BLaER1 (cell line): ENCODE results near the gene LAMB4.

ENCODE experiments used
- H3K27ac ChIP-seq: shearing (Covaris generic); formaldehyde crosslinking; 2 replicates; pipeline ENCODE4 v1.8.1; 2022
- H3K27me3 ChIP-seq: shearing (Covaris generic); formaldehyde crosslinking; 2 replicates; pipeline ENCODE4 v1.8.1; 2022
- H3K36me3 ChIP-seq: shearing (Covaris generic); formaldehyde crosslinking; 2 replicates; pipeline ENCODE4 v1.8.1; 2022
- H3K4me1 ChIP-seq: shearing (Covaris generic); formaldehyde crosslinking; 2 replicates; pipeline ENCODE4 v1.8.1; 2022
- H3K4me2 ChIP-seq: shearing (Covaris generic); formaldehyde crosslinking; 2 replicates; pipeline ENCODE4 v1.8.1; 2022
- H3K4me3 ChIP-seq: shearing (Covaris generic); formaldehyde crosslinking; 2 replicates; pipeline ENCODE4 v1.8.1; 2022
- H3K9ac ChIP-seq: shearing (Covaris generic); formaldehyde crosslinking; 2 replicates; pipeline ENCODE4 v1.8.1; 2022
- H3K9me3 ChIP-seq: shearing (Covaris generic); formaldehyde crosslinking; 2 replicates; pipeline ENCODE4 v1.8.1; 2022
- H4K20me1 ChIP-seq: shearing (Covaris generic); formaldehyde crosslinking; 2 replicates; pipeline ENCODE4 v1.8.1; 2022
- Cebpa-rat ChIP-seq: shearing (Covaris generic); IDR thresholded peaks from 2 replicates; pipeline ENCODE4 v1.8.1; 2022

Gene LAMB4

DNA sequence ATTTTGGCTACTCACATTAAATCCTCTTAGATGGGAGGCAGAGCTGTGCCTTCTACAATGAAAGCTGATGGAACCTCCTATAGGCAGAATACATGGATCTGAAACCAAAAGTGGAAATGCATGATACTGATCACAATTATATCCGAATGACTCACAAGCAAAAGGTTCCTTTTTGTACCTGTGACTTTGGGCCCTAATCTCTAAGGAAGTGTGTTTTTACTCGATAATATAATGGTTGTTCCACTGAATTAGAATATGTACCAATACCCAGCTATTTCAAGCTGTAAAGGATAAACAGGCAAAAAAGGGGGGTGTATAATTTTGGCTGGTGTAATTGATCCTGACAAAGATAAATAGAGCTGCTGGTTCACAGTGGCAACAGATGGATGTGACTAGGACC is 109.6 kb downstream of the LAMB4 start:
- Histone ChIP-seq H3K4me1 (no peaks in the 10 kb centered on the region), H3K27ac (no peak overlapping the region), H4K20me1 (no peaks in the 10 kb centered on the region), H3K27me3 (no peaks in the 10 kb centered on the region), H3K9ac (no peak overlapping the region), H3K36me3 (no peaks in the 10 kb centered on the region), H3K4me3 (no peak overlapping the region), H3K9me3 (no peaks in the 10 kb centered on the region), H3K4me2 (no peak overlapping the region)
- no peak for TF ChIP-seq Cebpa-rat

DNA sequence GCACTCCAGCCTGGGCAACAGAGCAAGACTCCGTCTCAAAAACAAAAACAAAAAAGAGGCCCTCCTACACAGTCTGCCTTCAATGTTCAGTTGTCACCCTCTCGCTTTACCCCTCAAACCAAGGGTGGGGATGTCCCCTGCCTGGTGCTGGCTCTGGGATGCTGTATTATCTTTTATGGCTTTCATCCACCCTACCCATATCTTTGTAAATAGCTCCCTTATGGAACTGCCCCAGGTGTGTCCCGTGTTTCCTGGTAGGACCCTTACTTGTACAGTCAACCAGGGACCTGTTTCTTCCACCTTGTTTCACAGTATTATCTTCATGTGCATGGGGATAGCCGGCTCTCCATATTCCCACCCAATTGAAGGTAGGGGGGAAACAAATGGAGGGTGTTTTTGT is 111.5 kb downstream of the LAMB4 start:
- Histone ChIP-seq H3K36me3 (no peaks in the 10 kb centered on the region), H3K27me3 (no peaks in the 10 kb centered on the region), H3K9me3 (no peaks in the 10 kb centered on the region), H3K4me1 (peaks cover 5% of the 10 kb centered on the region; the same call in 1 of the 2 replicates), H3K27ac (no peak overlapping the region), H3K9ac (no peak overlapping the region), H3K4me3 (no peak overlapping the region), H3K4me2 (no peak overlapping the region), H4K20me1 (no peaks in the 10 kb centered on the region)
- no peak for TF ChIP-seq Cebpa-rat

DNA sequence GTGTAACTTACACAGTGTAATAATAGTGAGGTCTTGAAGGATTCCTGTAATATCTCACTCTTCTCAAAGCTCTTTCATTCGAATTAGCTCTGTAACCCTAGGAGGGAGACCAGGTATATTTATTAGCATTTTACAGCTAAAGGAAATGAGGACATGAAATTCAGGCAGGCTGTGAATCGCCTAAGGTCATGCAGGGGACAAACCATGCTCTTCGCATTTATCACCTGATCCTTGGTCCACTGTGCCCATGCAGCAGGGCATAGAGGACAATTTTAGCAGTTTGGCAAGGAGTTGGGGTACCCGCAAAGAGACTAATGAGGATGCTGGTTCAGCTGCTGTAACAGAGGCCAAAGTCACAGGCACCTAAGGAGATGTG is 112.4 kb downstream of the LAMB4 start:
- Histone ChIP-seq H3K27me3 (no peaks in the 10 kb centered on the region), H3K9ac (no peak overlapping the region), H3K36me3 (no peaks in the 10 kb centered on the region), H3K4me3 (no peak overlapping the region), H4K20me1 (no peaks in the 10 kb centered on the region), H3K27ac (no peak overlapping the region), H3K9me3 (no peaks in the 10 kb centered on the region), H3K4me2 (no peak overlapping the region), H3K4me1 (peaks cover 5% of the 10 kb centered on the region; the same call in 1 of the 2 replicates)
- no peak for TF ChIP-seq Cebpa-rat

DNA sequence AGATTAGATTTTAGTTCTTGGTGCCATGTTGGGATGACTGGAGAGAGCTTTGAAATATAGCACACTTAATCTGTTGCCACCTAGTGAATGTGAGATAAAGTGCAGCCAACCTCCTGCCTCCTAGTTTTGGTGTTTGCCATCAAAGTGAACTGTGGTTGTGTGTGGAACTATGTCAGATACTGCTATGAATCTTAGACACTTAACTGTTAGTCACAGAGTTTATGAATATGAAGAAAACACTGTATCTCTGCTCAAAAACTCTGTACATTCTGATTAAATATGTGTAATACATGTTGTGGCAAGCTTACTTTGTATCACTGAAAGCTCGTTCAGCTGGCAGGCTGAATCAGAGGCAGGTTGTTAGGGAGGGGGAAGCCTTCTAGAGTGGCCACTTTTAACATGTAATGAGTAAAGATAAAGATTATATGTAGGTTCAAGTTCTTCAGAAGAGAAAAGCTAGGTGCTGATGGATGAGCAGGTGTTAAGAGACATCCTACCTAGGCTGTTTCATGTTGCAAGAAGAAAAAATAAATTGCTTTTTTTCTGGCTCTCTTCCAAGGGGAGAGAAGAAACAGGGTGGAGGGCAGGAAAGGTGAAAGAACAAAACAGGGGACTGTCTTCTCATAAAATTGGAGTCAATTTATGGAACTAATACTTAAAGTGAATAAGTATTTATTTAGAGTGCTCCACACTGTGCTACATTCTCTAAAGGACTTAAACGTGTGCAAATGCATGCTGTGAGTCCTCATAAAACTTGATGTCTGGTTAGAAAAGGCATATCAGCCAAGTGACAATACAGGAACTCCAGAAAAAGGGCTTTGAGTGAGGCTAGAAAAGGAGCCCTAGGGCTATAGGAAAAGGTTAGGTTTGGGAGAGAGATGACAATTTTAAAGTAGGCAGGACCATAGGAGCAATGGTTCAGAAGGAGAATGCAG is 113.1 kb downstream of the LAMB4 start:
- H3K27me3 ChIP-seq = no peaks in the 10 kb centered on the region
- no peak overlapping the region for H3K4me2 ChIP-seq
- H3K9ac ChIP-seq = no peak overlapping the region
- no peaks in the 10 kb centered on the region for H3K9me3 ChIP-seq
- TF ChIP-seq Cebpa-rat = no peak
- no peak overlapping the region for H3K4me3 ChIP-seq
- peaks cover 5% of the 10 kb centered on the region; the same call in 1 of the 2 replicates for H3K4me1 ChIP-seq
- H4K20me1 ChIP-seq = no peaks in the 10 kb centered on the region
- no peak overlapping the region for H3K27ac ChIP-seq
- no peaks in the 10 kb centered on the region for H3K36me3 ChIP-seq

DNA sequence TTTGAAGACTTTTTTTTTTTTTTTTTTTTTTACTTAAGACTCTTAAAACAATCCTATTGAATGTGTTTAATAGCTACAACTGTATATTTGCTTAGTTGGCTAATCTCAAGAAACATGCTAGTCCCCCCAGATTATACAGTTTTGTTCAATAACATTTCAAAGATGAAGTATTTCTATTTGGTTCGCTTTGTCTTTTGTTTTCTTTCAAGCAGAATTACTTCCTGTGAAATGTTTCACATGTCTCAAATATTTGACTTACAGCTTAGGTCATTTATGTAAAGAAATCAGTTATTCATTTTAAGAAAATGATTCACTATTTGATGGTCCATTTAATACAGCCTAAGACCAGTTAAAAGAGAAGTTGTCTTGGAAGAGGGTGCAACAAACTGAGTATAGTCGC is 114.4 kb downstream of the LAMB4 start:
- H3K4me2 ChIP-seq = no peak overlapping the region
- H3K27me3 ChIP-seq = no peaks in the 10 kb centered on the region
- no peak overlapping the region for H3K4me3 ChIP-seq
- no peaks in the 10 kb centered on the region for H3K36me3 ChIP-seq
- peaks cover 5% of the 10 kb centered on the region; the same call in 1 of the 2 replicates for H3K4me1 ChIP-seq
- H3K9ac ChIP-seq = no peak overlapping the region
- H3K27ac ChIP-seq = no peak overlapping the region
- no peaks in the 10 kb centered on the region for H4K20me1 ChIP-seq
- no peaks in the 10 kb centered on the region for H3K9me3 ChIP-seq
- TF ChIP-seq Cebpa-rat = no peak

DNA sequence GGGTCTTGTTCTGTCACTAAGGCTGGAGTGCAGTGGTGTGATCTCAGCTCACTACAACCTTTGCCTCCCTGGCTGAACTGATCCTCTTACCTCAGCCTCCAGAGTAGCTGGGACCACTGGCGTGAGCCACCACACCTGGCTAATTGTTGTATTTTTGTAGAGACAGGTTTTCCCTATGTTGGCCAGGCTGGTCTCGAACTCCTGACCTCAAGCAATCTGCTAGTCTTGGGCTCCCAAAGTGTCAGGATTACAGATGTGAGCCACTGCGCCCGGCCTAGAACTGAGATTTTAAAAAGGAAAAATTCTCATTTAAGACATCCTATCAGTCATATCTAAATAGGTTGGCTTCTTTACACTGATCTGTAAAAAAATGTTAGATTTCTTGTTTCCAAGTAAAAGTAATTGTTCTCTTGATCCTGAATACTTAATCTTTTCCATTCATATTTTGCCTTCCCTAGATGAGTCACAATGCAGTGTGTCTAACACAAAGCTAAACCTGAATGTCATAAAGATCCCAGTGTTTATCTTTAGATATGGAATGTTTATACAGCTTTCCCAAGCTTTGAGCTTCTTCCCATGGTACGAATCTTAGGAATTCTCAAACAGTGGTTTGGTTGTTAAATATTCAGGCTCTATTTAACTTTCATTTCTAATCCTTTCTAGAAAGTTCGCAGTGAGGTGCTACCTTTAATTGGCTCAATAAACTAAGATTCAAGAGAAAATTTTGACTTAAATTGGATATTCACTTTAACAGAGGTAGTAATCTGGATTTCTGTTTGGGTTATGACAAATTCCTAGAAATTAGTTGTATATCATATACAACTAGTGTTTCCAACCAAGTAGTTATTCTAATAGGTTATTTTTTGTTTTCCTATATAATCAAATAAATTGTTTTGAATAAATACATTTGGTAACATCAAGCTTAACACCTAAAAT is 115.1 kb downstream of the LAMB4 start:
- H3K4me2 ChIP-seq = no peak overlapping the region
- H3K4me1 ChIP-seq = peaks cover 5% of the 10 kb centered on the region; the same call in 1 of the 2 replicates
- H4K20me1 ChIP-seq = no peaks in the 10 kb centered on the region
- H3K27ac ChIP-seq = no peak overlapping the region
- H3K27me3 ChIP-seq = no peaks in the 10 kb centered on the region
- no peak overlapping the region for H3K4me3 ChIP-seq
- H3K9ac ChIP-seq = no peak overlapping the region
- no peaks in the 10 kb centered on the region for H3K9me3 ChIP-seq
- H3K36me3 ChIP-seq = no peaks in the 10 kb centered on the region
- no peak for TF ChIP-seq Cebpa-rat

DNA sequence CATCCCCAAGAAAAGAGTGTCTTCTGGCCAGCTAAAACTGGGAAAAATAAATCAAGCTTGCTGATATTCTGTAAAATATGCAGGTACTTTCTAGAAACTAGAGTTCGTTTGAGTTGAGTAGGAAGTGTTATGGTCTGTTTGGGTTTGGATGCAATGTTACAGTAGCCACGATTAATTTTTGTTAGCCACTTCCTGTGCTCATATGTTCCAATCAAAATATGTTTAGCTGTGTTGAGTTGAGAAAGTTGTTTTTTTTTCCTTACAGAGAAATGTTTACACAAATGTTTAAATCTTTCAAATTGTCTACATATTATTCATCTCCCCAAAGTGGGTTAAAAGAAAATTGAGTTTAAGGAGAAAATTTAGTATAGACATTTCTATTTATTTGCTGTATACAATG is 115.9 kb downstream of the LAMB4 start:
- TF ChIP-seq Cebpa-rat = no peak
- Histone ChIP-seq H3K27me3 (no peaks in the 10 kb centered on the region), H3K4me1 (peaks cover 5% of the 10 kb centered on the region; the same call in 1 of the 2 replicates), H3K36me3 (no peaks in the 10 kb centered on the region), H3K27ac (no peak overlapping the region), H3K4me2 (no peak overlapping the region), H4K20me1 (no peaks in the 10 kb centered on the region), H3K9ac (no peak overlapping the region), H3K4me3 (no peak overlapping the region), H3K9me3 (no peaks in the 10 kb centered on the region)

DNA sequence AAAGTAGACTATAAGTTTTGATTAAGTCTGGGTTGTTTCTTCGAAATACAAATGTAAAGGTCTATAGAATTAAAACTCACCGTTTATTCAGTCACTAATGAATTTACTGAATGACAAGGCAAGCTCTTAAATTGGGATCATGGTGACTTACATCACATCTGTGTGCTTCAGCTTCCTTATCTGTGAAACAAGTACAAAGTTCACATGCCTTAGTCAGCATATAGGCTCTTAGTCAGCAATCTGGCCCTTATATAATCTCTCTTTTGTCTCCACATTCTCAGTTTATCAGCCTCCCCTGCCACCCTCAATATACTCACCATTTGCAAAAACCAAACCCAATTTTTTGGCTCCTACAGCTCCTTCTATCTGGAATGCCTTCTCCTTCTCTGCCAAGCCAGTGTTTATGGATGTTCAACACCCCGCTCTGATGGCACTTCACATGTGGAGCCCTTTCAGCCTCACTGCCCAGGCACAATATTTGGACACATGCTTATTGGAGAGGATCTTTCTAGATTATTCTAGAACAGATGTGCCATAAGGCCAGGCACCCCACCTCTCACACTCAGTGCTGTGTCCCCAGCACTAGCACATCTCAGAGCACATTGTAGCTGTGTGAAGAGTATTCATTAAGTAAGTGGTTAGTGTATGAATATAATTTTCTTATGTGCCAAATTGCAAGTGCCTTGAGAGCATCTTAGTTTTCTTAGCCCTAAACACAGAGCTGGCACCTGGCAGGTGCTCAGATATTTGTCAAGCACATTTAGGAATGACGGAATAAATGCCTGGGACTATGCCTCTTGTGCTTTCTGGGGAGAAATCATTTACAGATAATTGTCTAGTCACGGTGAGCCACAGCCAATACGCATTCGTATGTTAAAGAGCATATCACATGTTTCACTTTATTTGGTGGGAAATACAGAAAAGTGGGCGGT is 117.4 kb downstream of the LAMB4 start:
- Histone ChIP-seq H3K9ac (no peak overlapping the region), H3K4me1 (peaks cover 5% of the 10 kb centered on the region; the same call in 1 of the 2 replicates), H3K4me2 (no peak overlapping the region), H3K9me3 (no peaks in the 10 kb centered on the region), H3K27me3 (no peaks in the 10 kb centered on the region), H3K27ac (no peak overlapping the region), H4K20me1 (no peaks in the 10 kb centered on the region), H3K4me3 (no peak overlapping the region), H3K36me3 (no peaks in the 10 kb centered on the region)
- TF ChIP-seq Cebpa-rat = no peak

DNA sequence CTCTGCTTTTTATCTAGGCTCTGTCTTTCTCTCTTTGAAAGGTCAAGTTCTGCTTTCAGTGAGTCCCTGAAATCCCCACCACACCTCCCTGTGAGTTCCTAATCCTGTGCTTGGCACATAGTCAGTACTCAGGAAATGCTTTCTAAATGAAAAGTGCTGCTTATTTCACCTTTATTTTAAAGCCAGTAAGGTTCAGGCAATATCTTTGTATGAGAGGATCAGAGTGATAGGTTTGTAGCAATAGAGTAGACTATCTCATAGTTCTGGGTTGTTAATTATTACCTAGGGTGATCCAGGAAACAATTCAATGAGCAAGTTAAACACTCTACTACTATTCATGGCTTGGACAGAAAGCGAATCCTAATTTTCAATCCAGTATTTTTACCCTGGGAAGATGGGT is 119.8 kb downstream of the LAMB4 start:
- H3K4me2 ChIP-seq = no peak overlapping the region

More for the DNA sequence above, 119.8 kb downstream of the LAMB4 start:
- Histone ChIP-seq H3K9ac (no peak overlapping the region), H3K36me3 (no peaks in the 10 kb centered on the region), H3K4me3 (no peak overlapping the region), H3K9me3 (no peaks in the 10 kb centered on the region), H4K20me1 (no peaks in the 10 kb centered on the region), H3K4me1 (peaks cover 5% of the 10 kb centered on the region; the same call in 1 of the 2 replicates), H3K27ac (no peak overlapping the region), H3K27me3 (no peaks in the 10 kb centered on the region)
- no peak for TF ChIP-seq Cebpa-rat
